Activated CD8-positive, alpha-beta memory T cell treated with anti-CD3 and anti-CD28 coated beads, Interleukin-2, amount 50 U/mL, for 1 hour (primary cell): Measurements from ENCODE around the gene MEGF6.
A peak's percentile ranks its signal among the peaks of the same experiment; 100 is the strongest.

Source experiments
- DNase-seq: peaks from one replicate; pipeline ENCODE4 v3.0.0-alpha.2; 2020; ENCODE audit errors: extremely low read depth

Gene MEGF6

GRCh38 chr1:3459051-3459908 lies 152.0 kb downstream of the MEGF6 start:
- no peak for DNase-seq

- no peak for DNase-seq
Observed at GRCh38 chr1:3457910-3458883, 153.1 kb downstream of the MEGF6 start.

GRCh38 chr1:3456964-3457909 lies 154.1 kb downstream of the MEGF6 start:
- no peak for DNase-seq

GRCh38 chr1:3456449-3456963 lies 154.8 kb downstream of the MEGF6 start:
- no peak for DNase-seq

GRCh38 chr1:3455670-3456448 lies 155.4 kb downstream of the MEGF6 start:
- DNase-seq: no peak

GRCh38 chr1:3454811-3455618 lies 156.3 kb downstream of the MEGF6 start:
- no peak for DNase-seq

- no peak for DNase-seq
Observed at GRCh38 chr1:3453891-3454810, 157.2 kb downstream of the MEGF6 start, which contains the start of gene ARHGEF16. Gene ARHGEF16 (plus strand): TSS chr1:3454665. CDS start chr1:3463085, 8,420 bp downstream.

- peak; percentile 24 for DNase-seq
Observed at GRCh38 chr1:3453203-3453761, 158.0 kb downstream of the MEGF6 start.

- DNase-seq: no peak
Observed at GRCh38 chr1:3452866-3453175, 158.5 kb downstream of the MEGF6 start.

GRCh38 chr1:3451994-3452865 lies 159.1 kb downstream of the MEGF6 start:
- no peak for DNase-seq

- DNase-seq: no peak
Observed at GRCh38 chr1:3450983-3451382, 160.3 kb downstream of the MEGF6 start.

GRCh38 chr1:3450202-3450863 lies 161.0 kb downstream of the MEGF6 start:
- DNase-seq: no peak

GRCh38 chr1:3444736-3445135 lies 166.6 kb downstream of the MEGF6 start:
- no peak for DNase-seq

GRCh38 chr1:3444298-3444697 lies 167.0 kb downstream of the MEGF6 start:
- no peak for DNase-seq

GRCh38 chr1:3443807-3444206 lies 167.5 kb downstream of the MEGF6 start:
- no peak for DNase-seq

- no peak for DNase-seq
Observed at GRCh38 chr1:3442901-3443300, 168.4 kb downstream of the MEGF6 start.

GRCh38 chr1:3442331-3442730 lies 169.0 kb downstream of the MEGF6 start:
- DNase-seq: no peak
